ENCODE measurements around the gene CRK.

GRCh38 chr17:1390432-1391367 is 65.3 kb downstream of the CRK start:
- TF ChIP-seq EZH2phosphoT487 (IDR thresholded peaks at IDR 0.05; ENCODE audit: low read length): no peak
- no peak for TF ChIP-seq CTCF (IDR thresholded peaks at IDR 0.05; ENCODE audit: low read length)
- TF ChIP-seq EZH2 (optimal IDR thresholded peaks at IDR 0.05; ENCODE audit: low read depth, low read length): no peak

All from MM.1S (cell line).